ENCODE measurements around the gene DNAJB6. TPM values are rescaled to one million over a fixed set of nuclear protein-coding genes. Genes with fewer than 3 reads are reported as not detected.

DNAJB6 gene
- polyA plus RNA-seq, 3 donors = 66.6 to 117 (median 116) TPM

- intact Hi-C loops (cut with micrococcal nuclease) = no loop called here
- Mint-ChIP-seq H3K27me3 (ENCODE audit: low read depth in 3 of 3) (peaks cover 0 to 1% (median 0%) of the 10 kb centered on the region in 3 donors), H3K9me3 (no peaks in the 10 kb centered on the region), H3K4me1 (no peaks in the 10 kb centered on the region), H3K36me3 (peaks cover 0 to 5% of the 10 kb centered on the region in 2 donors), H3K27ac (no peak overlapping the region), H3K4me3 (no peak overlapping the region)
- Histone ChIP-seq H3K36me3 (replicated peaks in 1 of 2; ENCODE audit: control insufficient read depth in 1 of 2, insufficient read depth in 2 of 2, low read length in 2 of 2) (peaks cover 0 to 2% of the 10 kb centered on the region in 2 donors), H3K27ac (ENCODE audit: low read depth in 1 of 2, low read length in 2 of 2) (no peak overlapping the region), H3K27me3 (ENCODE audit: control insufficient read depth in 2 of 2, insufficient read depth in 2 of 2, low read length in 2 of 2) (no peaks in the 10 kb centered on the region), H2AFZ (ENCODE audit: insufficient read depth, low read depth, low read length, poor library complexity, severe bottlenecking) (no peak overlapping the region), H3K4me3 (replicated peaks in 1 of 3; ENCODE audit: low read depth in 2 of 3, low read length in 3 of 3) (no peak overlapping the region), H3K79me2 (ENCODE audit: insufficient read depth, low read length) (no peaks in the 10 kb centered on the region), H3K9ac (ENCODE audit: insufficient read depth, low read length, poor library complexity, severe bottlenecking) (no peak overlapping the region), H3K4me1 (ENCODE audit: control insufficient read depth in 1 of 2, insufficient read depth in 2 of 2, low read length in 2 of 2) (no peaks in the 10 kb centered on the region), H4K20me1 (ENCODE audit: insufficient read depth, low read length) (no peaks in the 10 kb centered on the region), H3K9me3 (replicated peaks in 1 of 2; ENCODE audit: control insufficient read depth in 1 of 2, insufficient read depth in 1 of 2, low read length in 2 of 2) (no peaks in the 10 kb centered on the region), H3K4me2 (replicated peaks; ENCODE audit: extremely low read depth, low read length, poor library complexity, severe bottlenecking) (no peak overlapping the region)
- WGBS (ENCODE audit: insufficient coverage) = 89% methylated on average over 15 of the region's 18 CpGs
- TF ChIP-seq, protein P1, sequence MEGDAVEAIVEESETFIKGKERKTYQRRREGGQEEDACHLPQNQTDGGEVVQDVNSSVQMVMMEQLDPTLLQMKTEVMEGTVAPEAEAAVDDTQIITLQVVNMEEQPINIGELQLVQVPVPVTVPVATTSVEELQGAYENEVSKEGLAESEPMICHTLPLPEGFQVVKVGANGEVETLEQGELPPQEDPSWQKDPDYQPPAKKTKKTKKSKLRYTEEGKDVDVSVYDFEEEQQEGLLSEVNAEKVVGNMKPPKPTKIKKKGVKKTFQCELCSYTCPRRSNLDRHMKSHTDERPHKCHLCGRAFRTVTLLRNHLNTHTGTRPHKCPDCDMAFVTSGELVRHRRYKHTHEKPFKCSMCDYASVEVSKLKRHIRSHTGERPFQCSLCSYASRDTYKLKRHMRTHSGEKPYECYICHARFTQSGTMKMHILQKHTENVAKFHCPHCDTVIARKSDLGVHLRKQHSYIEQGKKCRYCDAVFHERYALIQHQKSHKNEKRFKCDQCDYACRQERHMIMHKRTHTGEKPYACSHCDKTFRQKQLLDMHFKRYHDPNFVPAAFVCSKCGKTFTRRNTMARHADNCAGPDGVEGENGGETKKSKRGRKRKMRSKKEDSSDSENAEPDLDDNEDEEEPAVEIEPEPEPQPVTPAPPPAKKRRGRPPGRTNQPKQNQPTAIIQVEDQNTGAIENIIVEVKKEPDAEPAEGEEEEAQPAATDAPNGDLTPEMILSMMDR (IDR thresholded peaks at IDR 0.05) = no peak
- DNase-seq = no peak
These were observed 88.4 kb downstream of the DNAJB6 start for GRCh38 chr7:157425137-157425731.

DNA sequence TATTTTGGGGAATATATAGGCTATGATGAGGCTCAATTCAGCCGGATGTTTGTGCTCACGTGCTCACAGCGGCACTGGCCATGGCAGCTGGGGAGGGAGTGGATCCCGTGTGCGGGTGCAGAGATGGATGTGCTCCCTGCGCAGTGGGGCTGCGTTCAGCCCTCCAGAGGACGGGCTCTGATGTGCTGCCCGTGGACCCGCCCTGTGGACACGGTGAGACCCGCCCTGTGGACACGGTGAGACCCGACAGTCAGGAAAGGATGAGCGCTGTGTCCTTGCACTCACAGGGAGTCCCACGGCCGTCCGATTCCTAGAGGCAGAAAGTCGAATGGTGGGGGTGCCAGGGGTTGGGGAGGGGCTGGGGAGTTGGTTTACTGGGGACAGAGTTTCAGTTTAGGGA is 89.0 kb downstream of the DNAJB6 start:
- Mint-ChIP-seq H3K27ac (no peak overlapping the region), H3K4me3 (no peak overlapping the region), H3K4me1 (no peaks in the 10 kb centered on the region), H3K9me3 (no peaks in the 10 kb centered on the region), H3K36me3 (peaks cover 0 to 4% of the 10 kb centered on the region in 2 donors), H3K27me3 (ENCODE audit: low read depth in 3 of 3) (peaks cover 0 to 1% (median under 1%) of the 10 kb centered on the region in 3 donors)
- intact Hi-C loops (cut with micrococcal nuclease) = no loop called here
- peaks cover 0 to 2% of the 10 kb centered on the region in 2 donors for H3K36me3 ChIP-seq (replicated peaks in 1 of 2; ENCODE audit: control insufficient read depth in 1 of 2, insufficient read depth in 2 of 2, low read length in 2 of 2)
- no peaks in the 10 kb centered on the region for H3K4me1 ChIP-seq (ENCODE audit: control insufficient read depth in 1 of 2, insufficient read depth in 2 of 2, low read length in 2 of 2)
- no peaks in the 10 kb centered on the region for H3K9me3 ChIP-seq (replicated peaks in 1 of 2; ENCODE audit: control insufficient read depth in 1 of 2, insufficient read depth in 1 of 2, low read length in 2 of 2)
- H2AFZ ChIP-seq (ENCODE audit: insufficient read depth, low read depth, low read length, poor library complexity, severe bottlenecking) = no peak overlapping the region
- DNase-seq = no peak
- TF ChIP-seq, protein P1 (IDR thresholded peaks at IDR 0.05) = no peak
- no peak overlapping the region for H3K4me2 ChIP-seq (replicated peaks; ENCODE audit: extremely low read depth, low read length, poor library complexity, severe bottlenecking)
- no peak overlapping the region for H3K4me3 ChIP-seq (replicated peaks in 1 of 3; ENCODE audit: low read depth in 2 of 3, low read length in 3 of 3)
- no peak overlapping the region for H3K27ac ChIP-seq (ENCODE audit: low read depth in 1 of 2, low read length in 2 of 2)
- H3K27me3 ChIP-seq (ENCODE audit: control insufficient read depth in 2 of 2, insufficient read depth in 2 of 2, low read length in 2 of 2) = no peaks in the 10 kb centered on the region
- H3K9ac ChIP-seq (ENCODE audit: insufficient read depth, low read length, poor library complexity, severe bottlenecking) = no peak overlapping the region
- no peaks in the 10 kb centered on the region for H3K79me2 ChIP-seq (ENCODE audit: insufficient read depth, low read length)
- 97% methylated on average over 19 of the region's 19 CpGs for WGBS (ENCODE audit: insufficient coverage)
- no peaks in the 10 kb centered on the region for H4K20me1 ChIP-seq (ENCODE audit: insufficient read depth, low read length)
